Activated CD4-positive, alpha-beta T cell treated with anti-CD3 and anti-CD28 coated beads, Interleukin-2, Interleukin-6, amounts not matched to agents 100 ng/mL and 50 ng/mL, durations not matched to agents 16 hours and 8 hours (primary cell): ENCODE results near the gene TNFAIP6.
"Not testable (repeated sequence)": the region's sequence is repeated elsewhere in the genome, so short reads cannot be mapped to it uniquely, and the experiment has no call there.

Source experiments
- DNase-seq: peaks from one replicate; pipeline ENCODE4 v3.0.0-alpha.2; 2020

Gene TNFAIP6

DNA sequence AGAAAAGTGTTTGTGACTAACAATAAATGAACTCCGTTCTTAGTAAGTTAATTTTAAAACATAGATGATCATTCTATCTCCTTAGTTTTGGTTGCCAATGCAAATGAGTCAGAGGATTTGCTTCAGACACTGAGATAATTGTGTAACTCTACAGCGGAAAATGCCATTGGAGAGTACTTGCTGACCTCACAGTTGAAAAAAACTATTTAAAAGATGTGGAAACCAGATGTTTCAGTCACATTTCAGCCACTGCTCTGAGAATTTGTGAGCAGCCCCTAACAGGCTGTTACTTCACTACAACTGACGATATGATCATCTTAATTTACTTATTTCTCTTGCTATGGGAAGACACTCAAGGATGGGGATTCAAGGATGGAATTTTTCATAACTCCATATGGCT is at the start of gene TNFAIP6:
Gene TNFAIP6, plus strand, starts transcription at position 234 of the 400 bp plus-strand sequence. Its CDS starts 75 bp downstream, at position 309.
- no peak for DNase-seq

- not testable (repeated sequence) for DNase-seq
Observed at GRCh38 chr2:151310313-151310712, 47.1 kb upstream of the TNFAIP6 start.

DNA sequence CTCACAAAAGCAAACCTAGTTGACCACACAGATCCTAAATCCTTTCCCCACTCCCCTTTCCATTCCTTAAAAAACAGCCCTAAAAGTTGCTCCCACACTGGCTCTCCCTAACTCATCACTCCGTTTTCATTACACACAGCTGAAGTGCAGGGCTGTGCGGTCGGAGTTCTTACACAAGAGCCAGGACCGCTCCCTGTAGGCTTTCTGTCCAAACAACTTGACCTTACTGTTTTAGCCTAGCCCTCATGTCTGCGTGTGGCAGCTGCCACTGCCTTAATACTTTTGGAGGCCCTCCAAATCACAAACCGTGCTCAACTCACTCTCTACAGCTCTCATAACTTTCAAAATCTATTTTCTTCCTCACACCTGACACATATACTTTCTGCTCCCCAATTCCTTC is 45.0 kb upstream of the TNFAIP6 start:
- DNase-seq, result not testable (repeated sequence)

DNA sequence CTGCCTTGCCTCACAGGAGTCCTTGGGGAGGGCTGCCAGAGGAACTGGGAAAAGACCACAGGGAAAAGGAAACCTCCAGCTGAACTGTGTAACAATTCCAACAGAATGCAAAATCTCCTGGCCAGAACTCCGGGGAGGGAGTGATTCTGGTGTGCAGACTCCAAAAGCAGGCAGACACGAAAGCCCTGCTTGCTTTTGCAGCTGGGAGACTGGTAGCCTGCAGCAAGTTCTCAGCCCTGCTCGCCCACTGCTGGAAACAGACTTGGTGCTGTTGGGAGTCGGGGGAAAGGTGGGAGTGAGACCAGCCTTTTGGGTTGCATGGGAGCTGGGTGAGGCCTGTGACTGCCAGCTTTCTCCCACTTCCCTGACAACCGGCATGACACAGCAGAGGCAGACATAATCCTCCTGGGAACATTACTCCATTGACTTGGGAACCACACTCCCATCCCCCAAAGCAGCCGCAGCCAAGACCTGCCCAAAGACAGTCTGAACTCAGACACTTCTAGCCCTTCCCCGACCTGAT is 42.0 kb upstream of the TNFAIP6 start:
- DNase-seq, result no peak

- no peak for DNase-seq
Observed at GRCh38 chr2:151325581-151326095, 31.8 kb upstream of the TNFAIP6 start.

- no peak for DNase-seq
Observed at GRCh38 chr2:151326554-151326953, 30.8 kb upstream of the TNFAIP6 start.

- DNase-seq, result no peak
Observed at GRCh38 chr2:151329998-151330397, 27.4 kb upstream of the TNFAIP6 start.

GRCh38 chr2:151333083-151333482 is 24.3 kb upstream of the TNFAIP6 start:
- no peak for DNase-seq

GRCh38 chr2:151334082-151334815 is 23.1 kb upstream of the TNFAIP6 start:
- DNase-seq, result no peak

DNA sequence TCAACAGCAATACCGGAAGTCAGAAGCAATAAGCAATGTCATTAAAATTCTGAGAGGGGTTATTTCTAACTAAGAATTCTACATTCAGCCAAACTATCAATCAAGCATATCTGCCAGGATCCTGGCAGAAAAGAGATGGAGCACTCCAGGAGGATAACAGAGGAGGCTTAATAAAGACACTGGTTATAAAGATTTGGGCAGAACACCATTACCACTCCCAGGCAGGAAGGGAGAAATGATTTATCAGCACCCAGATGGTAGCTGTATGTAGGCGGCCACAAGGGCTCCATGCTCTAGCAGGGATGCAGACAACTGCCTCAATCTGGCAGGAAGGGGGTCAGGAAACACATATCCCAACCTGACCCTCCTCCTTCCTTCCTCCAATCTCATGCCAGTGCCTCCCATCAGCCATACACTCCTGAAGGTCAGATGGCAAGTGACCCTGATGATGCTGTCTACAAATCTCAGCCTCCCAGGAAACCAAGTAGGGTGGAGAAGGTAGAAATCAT is 20.5 kb upstream of the TNFAIP6 start:
- DNase-seq, result no peak

DNA sequence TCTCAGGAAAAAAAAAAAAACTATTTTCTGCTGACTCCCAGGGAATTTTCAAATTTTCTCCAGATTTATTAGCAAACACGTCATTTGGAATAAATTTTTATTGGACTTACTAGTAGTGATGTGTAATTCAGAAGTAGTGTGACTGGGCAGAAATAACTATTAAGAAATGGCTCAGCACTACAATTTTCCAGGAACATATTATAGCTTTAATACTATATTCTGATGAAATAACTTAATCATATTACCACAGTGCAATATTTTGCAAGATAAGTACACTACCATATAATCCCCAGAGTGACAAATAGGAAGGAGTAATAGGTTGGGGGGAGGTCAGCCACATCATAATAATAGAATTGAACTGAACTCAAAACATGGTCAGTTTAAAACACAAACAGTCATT is 19.7 kb upstream of the TNFAIP6 start:
- no peak for DNase-seq

DNA sequence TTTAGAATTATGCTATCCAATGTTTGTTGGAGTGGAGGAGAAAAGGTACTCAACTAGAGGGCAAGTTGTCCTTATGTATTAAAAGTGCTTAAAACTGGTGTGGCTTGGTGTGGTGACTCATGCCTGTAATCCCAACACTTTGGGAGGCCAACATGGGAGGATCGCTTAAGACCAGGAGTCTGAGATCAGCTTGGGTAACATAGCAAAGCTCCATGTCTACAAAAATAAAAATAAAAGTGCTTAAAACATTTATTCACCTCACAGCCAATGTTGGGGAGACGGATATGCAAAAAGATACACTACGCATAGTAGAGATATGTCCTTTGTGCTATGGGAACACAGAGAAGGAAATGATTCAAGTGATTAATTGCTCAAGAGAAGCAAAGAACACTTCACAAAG is 19.3 kb upstream of the TNFAIP6 start:
- DNase-seq, result no peak

DNA sequence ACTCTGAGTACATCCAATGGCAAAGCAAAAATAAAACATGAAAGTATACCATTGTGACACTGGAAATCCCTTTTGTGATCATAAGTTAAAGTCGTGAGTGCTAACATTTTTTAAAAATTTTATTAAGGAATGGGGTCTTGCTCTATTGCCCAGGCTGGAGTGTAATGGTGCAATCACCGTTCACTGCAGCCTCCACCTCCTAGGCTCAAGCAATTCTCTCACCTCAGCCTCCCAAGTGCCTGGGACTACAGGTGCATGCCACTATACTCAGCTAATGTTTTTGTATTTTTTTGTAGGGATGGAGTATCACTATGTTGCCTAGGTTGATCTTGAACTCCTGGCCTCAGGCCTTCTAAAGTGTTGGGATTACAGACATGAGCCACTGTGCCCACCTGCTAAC is 14.3 kb upstream of the TNFAIP6 start:
- DNase-seq, result no peak

DNA sequence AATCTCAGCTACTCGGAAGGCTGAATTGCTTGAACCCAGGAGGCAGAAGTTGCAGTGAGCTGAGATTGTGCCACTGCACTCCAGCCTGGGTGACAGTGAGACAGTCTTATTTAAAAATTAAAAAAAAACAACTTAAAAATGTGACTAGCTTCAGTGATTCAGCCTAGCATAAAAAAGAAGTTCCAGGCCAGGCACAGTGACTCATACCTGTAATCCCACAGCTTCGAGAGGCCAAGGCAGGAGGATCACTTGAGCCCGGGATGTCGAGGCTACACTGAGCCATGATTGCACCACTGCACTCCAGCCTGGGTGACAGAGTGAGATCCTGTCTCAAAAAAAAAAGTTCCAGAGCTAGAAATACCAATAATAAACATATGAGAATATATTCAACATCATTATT is 13.2 kb upstream of the TNFAIP6 start:
- not testable (repeated sequence) for DNase-seq

DNA sequence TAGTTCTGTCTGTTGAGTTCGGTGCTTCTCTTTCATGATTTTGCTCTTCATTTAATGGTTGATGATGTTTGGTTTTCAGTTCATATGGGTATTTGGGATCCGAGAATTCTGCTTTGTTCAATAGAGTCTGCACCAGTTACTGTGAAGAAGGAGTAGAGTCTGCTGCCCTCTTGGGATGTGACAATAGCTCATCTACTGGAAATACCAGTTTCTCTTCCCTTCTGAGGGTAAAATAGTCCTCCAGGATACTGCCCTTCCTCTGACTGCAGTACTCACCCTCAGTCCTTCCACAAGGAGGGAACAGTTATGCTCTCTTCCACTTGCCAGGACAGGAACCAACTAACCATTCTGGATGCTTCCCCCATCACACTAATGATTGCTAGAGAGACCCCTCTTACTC is 12.5 kb upstream of the TNFAIP6 start:
- DNase-seq, result no peak

GRCh38 chr2:151347294-151347693 is 10.1 kb upstream of the TNFAIP6 start:
- DNase-seq, result no peak

GRCh38 chr2:151347906-151348305 is 9.5 kb upstream of the TNFAIP6 start:
- DNase-seq, result no peak

DNA sequence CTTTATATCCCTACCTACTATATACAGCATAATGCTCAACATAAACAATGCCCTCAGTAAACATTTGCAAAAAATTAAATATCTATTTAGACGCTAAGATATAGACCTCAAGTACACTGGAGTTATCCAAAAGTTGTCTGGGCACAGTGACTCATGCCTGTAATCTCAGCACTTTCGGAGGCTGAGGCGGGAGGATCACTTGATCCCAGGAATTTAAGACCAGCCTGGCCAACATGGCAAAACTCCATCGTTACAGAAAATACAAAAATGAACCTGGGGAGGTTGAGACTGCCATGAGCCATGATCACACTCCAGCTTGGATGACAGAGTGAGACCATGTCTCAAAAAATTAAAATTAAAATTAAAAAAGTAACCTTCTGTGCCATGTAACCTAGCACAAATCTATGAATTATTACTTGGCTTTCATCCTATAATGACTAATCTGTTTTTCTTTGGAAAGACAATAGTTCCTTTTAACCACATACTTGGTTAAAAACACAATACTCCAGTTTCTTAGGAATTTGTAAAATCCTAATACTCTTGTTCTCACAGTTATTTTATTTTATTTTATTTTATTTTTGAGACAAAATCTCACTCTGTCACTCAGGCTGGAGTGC is 6.7 kb upstream of the TNFAIP6 start:
- DNase-seq, result no peak

DNA sequence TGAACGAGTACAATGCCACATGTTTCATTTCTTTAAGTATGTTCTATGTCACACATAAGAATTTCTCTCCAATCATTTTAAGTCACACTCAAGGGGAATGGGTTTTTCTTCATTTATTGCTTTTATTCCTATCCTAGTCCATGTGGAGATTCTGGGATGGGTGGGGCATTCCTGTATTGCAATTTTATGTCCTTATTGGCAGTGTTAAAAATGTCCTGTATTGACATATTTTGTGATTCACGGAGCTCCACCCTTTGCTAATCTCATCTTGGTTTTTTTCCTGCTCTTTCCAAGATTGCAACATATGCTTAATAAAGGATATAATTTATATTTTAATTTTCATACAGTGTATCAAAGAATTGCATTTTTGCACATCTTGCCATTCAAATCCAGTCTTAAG is 3.4 kb upstream of the TNFAIP6 start:
- no peak for DNase-seq

- DNase-seq, result no peak
Observed at GRCh38 chr2:151354807-151355206, 2.6 kb upstream of the TNFAIP6 start.

- DNase-seq, result no peak
Observed at GRCh38 chr2:151358166-151358970, 976 bp downstream of the TNFAIP6 start.

GRCh38 chr2:151359768-151360461 is 2.5 kb downstream of the TNFAIP6 start:
- no peak for DNase-seq
